Left lobe of liver (tissue), 2 donors: ENCODE data around the gene JAGN1. TPM values are rescaled to one million over a fixed set of nuclear protein-coding genes. Genes with fewer than 3 reads are reported as not detected.
A peak's percentile ranks its signal among the peaks of the same experiment; 100 is the strongest.
"Not testable (repeated sequence)": the region's sequence is repeated elsewhere in the genome, so short reads cannot be mapped to it uniquely, and the experiment has no call there.

Source experiments
- ATAC-seq: fragments of 200-7000 bp; cut with Tn5 transposase; one replicate; pipeline ENCODE4 v1.9.1; 2020; ENCODE audit warnings: mild to moderate bottlenecking, moderate library complexity
- DNase-seq: peaks from one replicate; pipeline ENCODE4 v3.0.0-alpha.2; 2020; ENCODE audit warnings: low spot score
- total RNA-seq: library from RNA; stranded (reverse); gene quantifications from one replicate; pipeline ENCODE4 v1.2.1, GENCODE V29; 2021
- donor health status: DM: no; HTN: no; CAD: no; lungs with moderate emphysema.
- donor health status: DM: no; HTN: yes; CAD: no.

Gene JAGN1
- 21.4 TPM for total RNA-seq

GRCh38 chr3:9890249-9891071, at the start of gene JAGN1:
JAGN1 (plus strand) TSS chr3:9890610; CDS start chr3:9890723, 113 bp downstream.
- DNase-seq, result peak; percentile 89
- ATAC-seq, result peak; percentile 99

DNA sequence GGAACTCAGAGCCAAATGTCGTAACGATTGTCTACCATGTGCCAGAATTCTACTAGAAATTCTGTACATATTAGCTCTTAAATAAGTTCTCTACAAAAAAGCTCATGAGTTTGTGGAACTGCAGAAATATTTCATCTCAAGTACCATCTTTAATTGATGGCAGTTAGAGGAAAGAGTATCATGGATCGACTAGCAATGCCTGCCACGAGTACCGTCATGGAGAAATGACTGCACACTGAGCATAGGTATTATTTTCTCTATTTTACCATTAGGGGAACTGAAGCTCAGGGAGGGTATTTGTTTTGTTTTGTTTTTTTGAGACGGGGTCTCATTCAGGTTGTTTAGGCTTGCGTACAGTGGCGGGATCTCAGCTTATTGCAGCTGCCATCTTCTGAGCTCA, 49.4 kb upstream of the JAGN1 start:
- DNase-seq (no peak), ATAC-seq (no peak)

DNA sequence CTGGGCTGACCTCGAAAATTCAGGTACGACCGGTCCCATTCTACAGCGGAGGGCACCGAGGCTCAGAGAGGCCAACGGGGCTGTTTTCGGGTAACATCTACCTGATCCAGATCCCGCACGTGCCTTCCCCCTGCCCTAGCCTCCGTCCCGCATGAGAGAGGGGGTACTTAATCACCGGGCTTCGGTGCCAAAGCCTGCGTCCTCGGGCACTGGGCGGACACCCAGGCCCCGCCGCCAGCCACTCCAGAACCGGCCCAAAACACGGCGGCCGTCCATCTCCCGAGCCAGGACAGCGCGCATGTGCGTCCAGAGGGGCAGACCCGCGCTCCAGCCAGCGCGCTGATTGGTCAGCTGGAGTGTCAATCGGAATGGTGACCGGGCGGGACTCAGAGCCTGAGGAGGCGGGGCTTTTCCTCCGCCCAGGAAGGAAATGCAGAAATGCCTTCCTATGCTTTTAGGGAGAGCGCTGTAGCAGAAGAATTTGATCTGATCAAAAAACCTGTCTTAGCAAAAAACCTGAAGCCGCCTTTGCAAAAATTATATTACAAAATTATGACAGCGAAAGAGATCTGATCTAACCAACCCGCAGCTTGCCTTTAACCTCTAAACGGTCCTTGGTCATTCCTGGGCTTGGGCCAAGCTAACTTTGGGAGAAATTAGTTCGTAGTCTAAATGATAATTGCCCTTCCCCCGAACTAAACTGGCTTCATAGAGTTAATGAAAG, 46.5 kb upstream of the JAGN1 start, which contains the start of gene RPUSD3:
Gene RPUSD3 (minus strand): TSS at position 294 of the 724 bp plus-strand sequence. CDS start 18 bp downstream, at position 276.
- DNase-seq (peak; percentile 99), ATAC-seq (peak; percentile 99)

- DNase-seq, result no peak
- ATAC-seq, result no peak
Observed at GRCh38 chr3:9846231-9846630, 44.2 kb upstream of the JAGN1 start.

DNA sequence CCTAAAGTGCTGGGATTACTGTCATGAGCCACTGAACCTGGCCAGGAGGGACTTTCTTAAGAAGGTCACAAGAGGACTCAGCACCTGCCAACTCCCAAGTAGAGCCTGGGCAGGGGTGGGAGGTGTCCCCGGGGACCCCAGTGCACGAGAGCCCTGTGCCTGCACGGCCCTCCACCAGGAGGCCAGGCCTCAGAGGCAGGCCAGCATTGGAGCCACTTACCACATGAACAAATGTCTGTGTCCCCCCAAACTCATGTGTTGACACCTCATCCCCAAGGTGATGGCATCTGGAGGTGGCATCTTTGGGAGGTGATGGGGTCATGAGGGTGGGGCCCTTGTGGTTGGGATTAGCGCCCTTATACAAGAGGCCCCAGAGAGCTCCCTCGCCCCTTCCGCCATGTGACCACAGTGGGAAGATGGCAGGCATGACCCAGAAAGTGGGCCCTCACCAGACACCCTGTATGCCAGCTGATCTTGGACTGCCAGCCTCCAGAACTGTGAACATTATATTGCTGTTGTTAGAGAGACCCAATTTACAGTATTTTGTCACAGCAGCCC, 43.4 kb upstream of the JAGN1 start:
- DNase-seq, result no peak

DNA sequence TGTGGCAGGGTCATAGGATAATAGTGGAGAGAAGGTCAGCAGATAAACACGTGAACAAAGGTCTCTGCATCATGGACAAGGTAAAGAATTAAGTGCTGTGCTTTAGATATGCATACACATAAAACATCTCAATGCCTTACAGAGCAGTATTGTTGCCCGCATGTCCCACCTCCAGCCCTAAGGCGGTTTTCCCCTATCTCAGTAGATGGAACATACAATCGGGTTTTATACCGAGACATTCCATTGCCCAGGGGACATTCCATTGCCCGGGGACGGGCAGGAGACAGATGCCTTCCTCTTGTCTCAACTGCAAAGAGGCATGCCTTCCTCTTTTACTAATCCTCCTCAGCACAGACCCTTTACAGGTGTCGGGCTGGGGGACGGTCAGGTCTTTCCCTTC, 42.5 kb upstream of the JAGN1 start:
- not testable (repeated sequence) for DNase-seq, ATAC-seq

More for the DNA sequence above, 43.4 kb upstream of the JAGN1 start:
- ATAC-seq, result no peak

GRCh38 chr3:9848860-9849259, 41.5 kb upstream of the JAGN1 start:
- ATAC-seq, DNase-seq: not testable (repeated sequence)

DNA sequence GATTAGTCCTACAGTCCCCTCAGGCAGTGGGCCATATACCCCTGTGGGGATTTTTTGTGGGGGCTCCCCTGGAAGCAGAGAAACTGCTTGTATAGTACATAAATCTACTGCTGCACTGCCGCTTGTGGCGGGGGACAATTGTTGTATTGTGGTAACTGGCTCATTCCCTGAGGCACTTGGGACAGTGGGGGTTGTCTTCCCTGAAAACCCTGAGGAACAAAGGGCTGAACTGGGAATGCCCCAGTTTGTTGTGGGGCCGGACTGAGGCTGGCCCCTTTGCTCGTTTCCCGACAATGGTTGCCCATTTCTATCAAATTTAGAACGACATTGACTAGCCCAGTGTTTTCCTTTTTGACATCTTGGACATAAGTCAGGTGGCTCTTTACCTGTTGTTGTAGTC, 39.0 kb upstream of the JAGN1 start:
- ATAC-seq, DNase-seq: not testable (repeated sequence)

DNA sequence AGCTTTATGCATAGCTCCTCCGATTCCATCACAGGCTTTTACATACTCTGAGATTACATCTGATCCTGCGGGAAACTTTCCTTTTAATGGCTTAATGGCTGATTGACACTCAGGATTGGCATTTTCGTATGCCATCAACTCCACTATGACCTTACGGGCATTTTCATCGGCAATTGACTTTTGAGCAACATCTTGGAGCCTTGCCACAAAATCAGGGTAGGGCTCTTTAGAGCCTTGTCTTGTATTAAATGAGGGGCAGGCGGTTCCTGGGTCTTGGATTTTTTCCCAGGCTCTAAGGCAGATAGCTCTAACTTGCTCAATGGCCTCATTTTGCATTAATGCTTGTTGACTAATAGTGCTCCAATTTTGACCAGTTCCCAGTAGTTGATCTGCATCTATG, 38.5 kb upstream of the JAGN1 start:
- peak; percentile 68 for DNase-seq
- not testable (repeated sequence) for ATAC-seq

GRCh38 chr3:9852528-9852927, 37.9 kb upstream of the JAGN1 start:
- ATAC-seq (no peak), DNase-seq (no peak)

DNA sequence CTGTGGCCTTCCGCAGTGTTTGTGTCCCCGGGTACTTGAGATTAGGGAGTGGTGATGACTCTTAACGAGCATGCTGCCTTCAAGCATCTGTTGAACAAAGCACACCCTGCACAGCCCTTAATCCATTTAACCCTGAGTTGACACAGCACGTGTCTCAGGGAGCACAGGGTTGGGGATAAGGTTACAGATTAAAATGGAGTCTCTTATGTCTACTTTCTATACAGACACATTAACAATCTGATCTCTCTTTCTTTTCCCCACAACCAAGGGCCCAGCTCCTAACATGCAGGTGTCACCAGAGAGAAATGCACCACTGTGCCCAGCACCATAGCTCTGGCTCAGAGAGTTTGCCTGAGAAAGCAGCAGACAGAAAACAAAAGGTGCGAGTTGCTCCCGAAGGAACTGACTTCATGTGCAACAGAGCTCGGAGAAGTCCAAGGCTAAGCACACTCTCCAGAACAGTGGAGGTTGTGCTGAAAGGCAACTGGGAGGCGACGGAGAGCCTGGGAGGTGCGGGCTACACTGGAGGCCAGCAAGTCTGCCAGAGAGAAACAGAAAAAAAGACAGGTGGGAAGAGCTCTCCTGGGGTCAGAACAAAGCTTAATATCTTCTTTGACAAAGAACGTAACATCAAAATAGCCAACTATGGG, 36.0 kb upstream of the JAGN1 start:
- DNase-seq, result not testable (repeated sequence)

GRCh38 chr3:9855594-9855993, 34.8 kb upstream of the JAGN1 start:
- DNase-seq, result no peak
- ATAC-seq, result no peak

More for the DNA sequence above, 36.0 kb upstream of the JAGN1 start:
- ATAC-seq, result not testable (repeated sequence)

DNA sequence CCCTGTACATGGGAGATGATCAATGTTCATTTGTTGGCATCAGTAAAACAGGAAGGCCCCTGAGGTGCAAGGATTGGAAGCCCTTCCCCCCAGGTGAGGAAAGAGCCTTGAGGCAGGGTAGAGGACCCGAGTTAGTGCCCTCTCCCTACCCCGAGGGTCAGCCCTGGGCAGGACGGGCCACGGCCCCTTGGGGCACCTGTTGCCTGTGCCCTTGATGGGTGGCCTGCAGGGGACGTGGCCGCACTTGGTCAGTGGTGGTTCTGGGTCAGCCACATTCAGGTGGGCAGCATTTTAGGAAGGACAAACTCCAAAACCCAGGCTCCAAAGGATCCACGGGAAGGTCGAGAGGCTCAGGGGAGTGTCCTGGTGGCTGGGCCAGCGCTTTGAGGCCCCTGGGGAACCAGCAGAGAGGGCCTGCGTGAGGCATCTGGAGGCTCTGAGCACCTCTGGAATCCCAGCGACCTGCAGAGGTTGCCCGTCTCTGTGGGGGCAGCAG, 30.8 kb upstream of the JAGN1 start:
- DNase-seq, result no peak
- no peak for ATAC-seq

DNA sequence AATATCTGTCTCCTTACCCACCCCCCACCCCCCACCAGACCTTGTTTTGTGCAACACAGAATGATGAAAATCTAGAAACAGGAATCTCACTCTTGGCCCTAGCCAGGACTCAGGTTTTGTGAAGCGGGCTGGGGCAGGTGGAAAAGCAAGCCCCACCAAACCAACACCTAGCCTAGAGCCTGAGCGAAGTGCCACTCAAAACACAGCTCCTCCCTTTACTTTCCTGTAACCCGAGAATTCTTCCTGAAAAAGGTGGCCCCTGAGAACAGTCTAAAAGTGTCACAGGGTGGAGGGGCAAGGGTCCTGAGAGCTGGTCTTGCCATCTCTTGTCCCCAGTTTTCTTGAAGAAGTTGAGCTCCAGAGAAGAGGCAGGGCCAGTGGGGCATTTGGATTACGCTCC, 29.2 kb upstream of the JAGN1 start:
- ATAC-seq (no peak), DNase-seq (no peak)

GRCh38 chr3:9861626-9862130, 28.7 kb upstream of the JAGN1 start:
- DNase-seq (no peak), ATAC-seq (no peak)

DNA sequence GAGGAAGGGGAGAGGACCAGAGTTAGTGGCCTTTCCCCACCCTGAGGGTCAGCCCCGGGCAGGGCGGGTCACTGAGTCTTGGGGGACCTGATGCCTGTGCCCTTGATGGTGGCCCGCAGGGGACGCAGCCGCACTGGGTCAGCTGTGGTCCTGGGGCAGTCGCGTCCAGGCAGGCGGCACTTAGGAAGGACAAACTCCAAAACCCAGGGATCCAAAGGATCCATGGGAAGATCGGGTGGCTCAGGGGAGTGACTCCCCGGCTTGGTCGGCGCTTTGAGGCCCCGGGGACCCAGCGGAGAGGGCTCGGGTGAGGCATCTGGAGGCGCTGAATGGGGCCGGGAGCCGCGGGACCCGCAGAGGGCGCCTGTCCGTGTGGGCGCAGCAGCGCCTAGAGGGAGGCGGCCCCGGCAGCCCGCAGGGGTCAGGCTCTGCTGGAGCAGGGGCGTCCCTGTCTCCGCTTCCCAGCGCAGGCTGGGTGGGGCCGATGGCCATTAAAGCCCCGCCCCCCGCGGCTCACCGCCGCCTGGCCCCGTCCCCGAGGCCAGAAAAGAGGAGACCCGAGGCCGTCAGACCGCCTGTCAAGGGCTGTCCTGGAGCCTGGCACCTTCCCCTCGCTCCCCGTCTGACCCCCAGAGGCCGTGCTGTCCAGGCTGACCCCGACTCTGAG, 27.9 kb upstream of the JAGN1 start:
- DNase-seq, result peak; percentile 60

GRCh38 chr3:9863058-9863772, 27.2 kb upstream of the JAGN1 start:
- no peak for ATAC-seq
- no peak for DNase-seq

More for the DNA sequence above, 27.9 kb upstream of the JAGN1 start:
- ATAC-seq, result peak; percentile 94

DNA sequence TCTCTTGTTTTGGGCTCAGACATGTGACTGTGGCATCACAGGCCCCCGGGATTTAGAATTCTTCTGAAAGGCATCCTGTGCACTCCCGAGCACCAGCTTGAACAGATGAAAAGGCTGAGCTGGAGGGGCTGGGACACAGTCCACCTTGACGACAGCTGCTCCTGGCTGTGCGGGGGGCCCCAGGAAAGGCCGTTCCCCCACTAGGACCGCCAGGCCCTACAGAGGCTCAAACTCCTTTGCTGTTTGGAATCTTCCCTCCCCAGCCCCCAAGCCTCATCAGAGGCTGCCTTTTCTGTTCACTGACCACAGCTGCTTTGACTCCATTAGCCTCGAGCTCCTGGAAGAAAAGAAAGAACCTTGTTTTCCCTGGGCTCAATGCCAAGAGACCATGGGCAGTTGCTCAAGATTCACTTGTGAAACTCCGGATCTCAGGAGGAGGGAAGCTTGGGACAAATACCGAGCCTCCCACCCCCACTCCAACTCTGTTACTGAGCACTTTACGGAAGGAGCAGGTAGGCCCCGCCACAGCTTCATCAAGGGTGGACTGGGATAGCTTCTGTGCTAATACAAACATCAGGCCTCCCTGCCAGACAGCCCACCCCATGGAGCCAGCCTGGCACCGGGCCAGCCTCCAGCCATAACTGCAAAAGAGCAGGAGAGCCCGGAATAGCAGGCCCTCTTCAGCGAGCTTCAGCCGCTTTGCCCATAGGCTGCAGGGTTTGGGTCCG, 26.0 kb upstream of the JAGN1 start:
- DNase-seq (no peak), ATAC-seq (no peak)
